Eye (tissue), 1 donor: ENCODE results near the gene TMEM140.
"Not testable (repeated sequence)": the region's sequence is repeated elsewhere in the genome, so short reads cannot be mapped to it uniquely, and the experiment has no call there.

Experiments
- DNase-seq: peaks from one replicate; pipeline ENCODE4 v3.0.0-alpha.2; 2015

Gene TMEM140

DNA sequence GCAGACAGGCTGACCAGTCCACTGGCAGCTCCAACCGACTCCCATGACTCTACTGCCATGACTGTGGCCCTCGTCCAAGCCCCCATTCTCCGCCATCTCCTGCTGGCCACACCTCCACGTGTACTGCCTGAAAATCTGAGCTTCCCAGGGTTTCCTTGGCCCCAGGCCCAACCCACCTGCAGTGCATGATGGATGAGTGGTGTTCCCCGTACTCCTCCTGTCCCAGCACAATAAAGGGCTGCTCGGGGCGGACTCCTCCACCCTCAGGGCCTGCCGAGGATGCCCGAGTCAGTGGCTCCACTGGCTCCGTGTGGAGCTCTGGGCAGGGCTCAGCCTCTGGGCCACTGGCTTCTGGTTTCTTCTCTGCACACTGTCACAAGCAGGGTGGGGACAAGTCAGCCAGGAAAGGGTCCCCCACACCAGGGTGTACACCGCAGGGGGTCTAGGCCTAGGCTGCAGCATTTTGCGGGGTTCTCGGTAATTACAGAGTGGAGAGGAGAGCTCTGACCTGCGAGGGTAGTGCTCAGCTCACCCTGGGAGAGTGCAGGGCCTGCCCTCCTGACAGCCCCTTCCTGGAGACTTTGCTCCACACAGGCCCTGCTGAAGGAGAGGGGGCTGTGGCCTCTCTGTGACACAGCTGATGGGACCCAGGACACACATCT, 48.2 kb downstream of the TMEM140 start:
- no peak for DNase-seq

- no peak for DNase-seq
Measured at GRCh38 chr7:135197343-135197742, 49.5 kb downstream of the TMEM140 start.

DNA sequence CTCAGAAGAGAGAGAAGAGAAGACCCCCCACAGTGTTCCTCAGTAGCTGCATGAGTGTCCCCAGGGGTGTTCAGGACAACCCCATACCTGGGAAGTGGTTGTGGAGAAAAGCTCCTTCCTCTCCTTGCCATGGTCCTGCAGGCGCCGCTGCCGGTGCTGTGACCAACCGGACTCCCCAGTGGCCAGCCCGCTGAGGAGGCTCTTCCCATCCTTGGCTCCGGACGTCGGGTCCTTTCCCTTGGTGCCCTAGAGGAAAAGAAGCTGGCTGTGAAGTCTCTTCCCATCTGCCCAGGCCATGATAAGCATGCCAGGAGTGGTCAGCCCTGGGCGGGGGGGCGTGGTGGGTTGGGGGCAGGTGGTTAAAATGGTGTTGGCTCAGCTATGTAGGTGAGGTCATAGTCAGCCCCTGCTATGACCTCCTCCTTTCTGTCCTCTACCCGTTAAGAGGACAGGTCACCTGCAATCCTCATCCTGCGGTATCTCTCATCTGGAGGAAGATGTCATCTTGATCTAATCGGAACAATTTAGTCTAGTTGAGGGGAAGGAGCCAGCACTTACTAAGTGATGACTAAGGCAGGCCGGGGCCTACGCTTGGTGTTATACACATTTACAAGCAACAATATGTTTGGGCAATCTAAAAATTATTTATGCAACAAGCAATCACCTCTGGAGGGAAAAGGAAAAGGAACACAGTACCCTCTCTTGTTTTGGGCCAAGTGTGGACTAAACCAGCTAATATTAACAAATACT, 50.2 kb downstream of the TMEM140 start:
- DNase-seq = no peak

- no peak for DNase-seq
Measured at GRCh38 chr7:135199439-135199838, 51.6 kb downstream of the TMEM140 start.

DNA sequence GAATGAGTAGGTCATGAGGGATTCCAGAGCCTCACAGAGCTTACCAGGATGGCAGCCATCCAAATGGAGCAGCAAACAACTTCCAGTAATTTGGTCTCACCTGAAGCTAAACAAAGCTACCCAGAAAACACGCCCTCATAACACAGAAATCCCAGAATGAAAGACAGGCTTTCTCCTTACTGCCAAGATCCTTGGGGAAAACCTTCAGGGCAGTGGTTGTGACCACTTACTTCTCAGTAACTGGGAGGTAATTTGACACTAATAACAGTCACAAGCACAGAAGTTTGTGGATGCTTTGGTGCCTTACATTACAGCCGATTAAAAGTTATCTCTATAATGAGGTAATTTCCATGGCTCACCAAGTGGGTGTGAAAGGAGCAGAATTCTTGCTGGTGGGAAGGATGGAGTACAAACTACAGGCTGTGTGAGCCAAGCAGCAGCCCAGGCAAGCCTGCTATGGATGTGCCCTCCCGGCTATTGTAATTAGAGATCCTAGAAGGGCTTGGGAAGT, 53.0 kb downstream of the TMEM140 start:
- DNase-seq = no peak

GRCh38 chr7:135201350-135201749, 53.5 kb downstream of the TMEM140 start:
- DNase-seq = no peak

- DNase-seq = no peak
Measured at GRCh38 chr7:135204341-135204749, 56.5 kb downstream of the TMEM140 start.

- no peak for DNase-seq
Measured at GRCh38 chr7:135204876-135205275, 57.0 kb downstream of the TMEM140 start.

DNA sequence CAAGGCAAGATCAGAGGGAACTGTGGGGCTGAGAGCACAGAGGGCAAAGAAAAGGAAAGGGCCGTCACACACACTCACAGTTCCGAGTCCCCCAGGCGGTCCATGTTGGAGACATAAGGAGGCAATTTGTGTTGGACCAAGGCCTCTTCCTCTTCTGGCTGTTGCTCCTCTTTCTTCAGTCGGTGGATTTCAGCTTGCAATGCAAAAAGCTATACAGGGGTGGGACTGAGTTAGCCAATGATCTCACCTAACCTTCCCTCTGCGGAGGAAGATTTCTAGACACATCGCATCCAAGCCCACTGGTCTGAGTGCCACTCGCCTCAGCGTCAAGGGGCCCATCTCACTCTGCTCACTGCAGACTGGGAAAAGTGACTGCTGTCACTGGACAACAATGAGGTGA, 58.0 kb downstream of the TMEM140 start:
- no peak for DNase-seq

DNA sequence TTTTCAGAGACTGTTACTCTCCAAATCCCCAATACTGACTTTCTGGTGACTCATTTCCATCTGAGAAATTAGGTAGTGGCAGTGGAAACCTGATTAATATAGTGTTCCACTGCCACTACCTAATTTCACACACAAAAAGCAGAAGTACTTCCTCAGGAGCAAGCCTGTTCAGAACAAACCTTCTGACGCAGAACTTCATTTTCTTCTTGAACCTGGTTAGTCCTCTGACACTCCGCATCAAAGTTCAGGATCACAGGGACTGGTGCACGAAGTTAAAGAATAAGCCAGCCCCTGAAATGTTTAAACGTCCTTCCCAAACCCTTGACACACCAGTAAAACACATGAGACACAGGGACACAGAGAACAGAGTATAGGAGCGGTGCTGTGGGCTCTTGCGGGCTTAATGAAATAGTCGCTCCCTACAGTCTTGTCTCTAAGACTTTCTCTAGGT, 59.1 kb downstream of the TMEM140 start:
- no peak for DNase-seq

DNA sequence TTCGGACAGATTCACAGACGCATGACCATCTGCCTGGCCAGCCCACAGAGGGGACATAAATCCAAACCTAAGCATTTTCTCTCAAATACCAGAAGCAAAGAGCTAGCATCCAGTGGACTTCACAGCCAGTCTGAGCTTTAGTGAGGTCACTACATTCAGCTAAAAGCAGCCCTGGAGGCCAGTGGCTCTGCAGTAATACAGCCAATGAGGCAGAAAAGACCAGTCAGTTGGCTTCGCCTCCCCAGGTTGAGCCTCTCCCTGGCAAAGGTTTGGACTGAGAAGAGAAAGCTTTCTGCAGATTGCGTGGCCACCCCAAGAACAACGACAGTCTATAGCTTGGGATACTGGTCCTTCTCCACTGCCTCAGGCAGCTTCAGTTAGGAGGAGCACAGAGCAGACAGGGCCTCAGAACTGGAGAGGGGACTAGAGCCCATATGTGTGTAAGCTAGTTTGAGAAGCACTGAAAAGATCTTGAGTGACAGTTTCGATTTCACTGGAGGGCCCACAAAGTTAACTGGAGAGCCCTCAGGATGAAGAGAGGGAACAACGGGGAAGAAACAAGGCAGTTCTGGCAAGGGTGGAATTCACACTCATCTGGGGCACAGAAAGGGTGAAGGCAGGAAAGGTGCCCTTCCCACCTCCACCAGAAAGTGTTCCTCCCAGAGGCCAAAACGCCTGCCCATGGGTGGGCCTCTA, 59.7 kb downstream of the TMEM140 start:
- peak; percentile 13 for DNase-seq

GRCh38 chr7:135208102-135208793, 60.4 kb downstream of the TMEM140 start:
- DNase-seq = no peak

- no peak for DNase-seq
Measured at GRCh38 chr7:135209225-135209834, 61.5 kb downstream of the TMEM140 start.

DNA sequence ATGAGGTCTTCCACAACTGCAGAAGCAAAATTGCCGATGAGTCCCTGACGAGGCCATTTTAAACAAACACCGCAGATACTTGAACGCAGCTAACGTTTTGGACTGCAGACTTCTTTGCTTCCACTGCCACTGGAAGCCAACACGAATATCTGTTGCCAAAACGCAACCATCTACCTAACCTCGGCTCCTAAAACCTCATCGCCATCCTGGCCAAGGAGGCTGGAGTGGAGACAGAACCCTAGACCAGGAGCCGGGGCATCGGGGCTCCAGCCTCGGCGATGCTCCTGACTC, 63.0 kb downstream of the TMEM140 start:
- DNase-seq = peak; percentile 84

GRCh38 chr7:135211179-135211945, 63.5 kb downstream of the TMEM140 start, which contains the start of gene WDR91:
WDR91 (minus strand) TSS chr7:135211526; CDS start chr7:135211502, 24 bp downstream.
- DNase-seq = peak; percentile 97

DNA sequence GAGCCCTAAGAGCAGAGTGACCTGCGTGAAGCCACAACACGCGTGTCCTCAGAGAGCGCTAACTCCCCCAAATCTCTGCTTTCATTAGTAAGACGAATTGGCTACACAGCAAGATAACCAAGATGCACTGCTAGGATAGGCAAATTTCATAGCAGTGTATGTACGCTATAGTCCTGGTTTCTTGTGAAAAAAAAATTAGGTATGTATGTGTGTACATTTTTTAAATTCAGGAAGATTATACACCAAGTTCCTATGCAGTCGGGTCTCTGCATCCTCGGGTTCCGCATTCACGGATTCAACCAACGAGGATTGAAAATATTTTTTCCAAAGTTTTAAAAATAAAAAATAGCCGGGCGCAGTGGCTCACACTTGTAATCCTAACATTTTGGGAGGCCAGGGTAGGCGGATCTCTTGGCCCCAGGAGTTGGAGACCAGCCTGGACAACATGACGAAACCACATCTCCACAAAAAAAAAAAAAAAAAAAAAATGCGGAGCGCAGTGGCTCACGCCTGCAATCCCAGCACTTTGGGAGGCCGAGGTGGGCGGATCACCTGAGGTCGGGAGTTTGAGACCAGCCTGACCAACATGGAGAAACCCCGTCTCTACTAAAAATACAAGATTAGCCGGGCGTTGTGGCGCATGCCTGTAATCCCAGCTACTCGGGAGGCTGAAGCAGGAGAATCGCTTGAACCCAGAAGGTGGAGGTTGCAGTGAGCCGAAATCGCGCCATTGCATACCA, 64.2 kb downstream of the TMEM140 start:
- DNase-seq = not testable (repeated sequence)

DNA sequence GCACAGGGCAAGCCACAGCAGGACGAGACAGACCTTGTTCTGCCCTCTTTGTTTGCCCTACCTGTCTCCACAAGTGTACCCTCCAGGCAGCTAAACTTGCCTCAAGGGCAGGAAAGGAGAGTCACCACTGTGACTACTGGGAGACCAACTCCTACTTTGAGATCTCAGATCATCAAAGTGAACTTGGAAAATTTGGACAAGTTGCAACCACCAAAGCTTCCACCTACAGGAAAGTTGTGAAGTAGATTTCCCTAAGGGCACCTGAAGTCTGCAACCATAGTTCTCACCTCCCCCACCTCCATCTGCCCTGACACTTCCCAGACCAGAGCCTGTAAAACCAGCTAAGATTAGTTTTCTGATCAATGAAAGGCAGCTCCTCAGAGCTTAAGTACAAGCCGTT, 66.0 kb downstream of the TMEM140 start:
- no peak for DNase-seq

DNA sequence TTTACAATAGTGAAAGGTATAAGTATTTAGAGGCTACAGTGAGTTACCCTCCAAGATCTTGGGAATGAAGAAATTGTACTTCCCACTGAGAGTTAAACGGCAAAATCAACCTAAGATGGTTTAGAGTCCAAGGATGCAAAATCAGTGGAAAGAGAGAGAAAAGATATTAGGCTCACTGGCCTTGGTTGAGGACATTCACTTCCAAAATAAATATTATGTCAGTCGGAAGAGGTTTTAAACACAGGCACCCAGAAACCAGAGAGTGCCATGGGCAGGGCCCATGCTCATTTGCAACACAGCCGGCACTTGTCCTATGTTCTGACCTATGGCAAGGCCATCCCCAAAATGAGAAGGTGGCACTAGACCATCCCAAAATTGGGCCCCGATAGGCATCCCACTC, 67.3 kb downstream of the TMEM140 start:
- no peak for DNase-seq

GRCh38 chr7:135215698-135216097, 67.8 kb downstream of the TMEM140 start:
- no peak for DNase-seq
